ENCODE data around the gene ABL2.

DNA sequence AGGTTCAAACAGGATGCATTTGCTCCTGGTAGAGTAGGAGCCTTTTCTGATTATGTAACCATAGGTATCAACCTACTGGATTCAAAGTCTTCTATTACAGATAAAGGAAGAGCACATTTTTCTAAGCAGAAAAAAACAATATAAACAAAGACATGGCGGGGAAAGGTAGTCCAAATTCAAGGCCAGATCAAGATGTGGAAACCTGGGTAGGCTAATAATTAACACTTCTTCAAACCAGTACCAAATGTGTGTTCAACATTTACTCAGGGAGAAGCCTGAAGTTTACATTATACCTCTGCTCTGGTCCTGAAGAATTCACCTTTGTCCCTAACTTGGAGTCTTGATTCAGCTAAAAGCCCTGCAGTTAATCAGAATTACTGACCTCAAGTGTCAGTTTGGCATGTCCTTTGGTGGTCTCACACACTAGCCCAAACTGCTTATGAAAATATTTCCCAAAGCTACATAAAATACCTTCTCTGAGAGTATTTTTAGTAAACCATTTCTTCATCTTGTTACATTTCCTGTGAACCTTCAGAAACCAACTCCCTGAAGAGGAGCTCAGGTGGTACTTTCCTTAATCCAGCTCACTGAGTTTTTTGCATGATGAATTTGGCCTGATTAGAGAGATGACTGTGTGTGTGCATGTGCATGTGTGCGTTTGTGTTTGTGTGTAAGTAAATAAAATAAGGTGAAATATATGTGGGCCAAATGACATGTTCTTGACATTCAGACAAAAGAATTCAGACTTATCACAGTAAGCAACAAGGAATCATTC lies 77.4 kb downstream of the ABL2 start:
- no peak for TF ChIP-seq POLR2A (IDR thresholded peaks at IDR 0.05)
- TF ChIP-seq, protein P1, sequence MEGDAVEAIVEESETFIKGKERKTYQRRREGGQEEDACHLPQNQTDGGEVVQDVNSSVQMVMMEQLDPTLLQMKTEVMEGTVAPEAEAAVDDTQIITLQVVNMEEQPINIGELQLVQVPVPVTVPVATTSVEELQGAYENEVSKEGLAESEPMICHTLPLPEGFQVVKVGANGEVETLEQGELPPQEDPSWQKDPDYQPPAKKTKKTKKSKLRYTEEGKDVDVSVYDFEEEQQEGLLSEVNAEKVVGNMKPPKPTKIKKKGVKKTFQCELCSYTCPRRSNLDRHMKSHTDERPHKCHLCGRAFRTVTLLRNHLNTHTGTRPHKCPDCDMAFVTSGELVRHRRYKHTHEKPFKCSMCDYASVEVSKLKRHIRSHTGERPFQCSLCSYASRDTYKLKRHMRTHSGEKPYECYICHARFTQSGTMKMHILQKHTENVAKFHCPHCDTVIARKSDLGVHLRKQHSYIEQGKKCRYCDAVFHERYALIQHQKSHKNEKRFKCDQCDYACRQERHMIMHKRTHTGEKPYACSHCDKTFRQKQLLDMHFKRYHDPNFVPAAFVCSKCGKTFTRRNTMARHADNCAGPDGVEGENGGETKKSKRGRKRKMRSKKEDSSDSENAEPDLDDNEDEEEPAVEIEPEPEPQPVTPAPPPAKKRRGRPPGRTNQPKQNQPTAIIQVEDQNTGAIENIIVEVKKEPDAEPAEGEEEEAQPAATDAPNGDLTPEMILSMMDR (IDR thresholded peaks at IDR 0.05): no peak
